NCI-H2081 treated with DMSO at 0.1 percent for 48 hours (cell line): ENCODE results near the gene HOXC6.

Experiments used
- DNase-seq: peaks from one replicate; lab custom pipeline; 2025; lab: John Stamatoyannopoulos, UW

Gene HOXC6

GRCh38 chr12:53990311-53991076, 37.7 kb upstream of the HOXC6 start:
- no peak for DNase-seq

GRCh38 chr12:53991077-53991460, 37.2 kb upstream of the HOXC6 start:
- DNase-seq, result no peak

GRCh38 chr12:53992377-53992889, 35.8 kb upstream of the HOXC6 start:
- no peak for DNase-seq

- no peak for DNase-seq
These were observed 34.9 kb upstream of the HOXC6 start for GRCh38 chr12:53993162-53994008.

GRCh38 chr12:53994009-53994263, 34.3 kb upstream of the HOXC6 start:
- DNase-seq, result no peak

- DNase-seq, result no peak
These were observed 33.8 kb upstream of the HOXC6 start for GRCh38 chr12:53994264-53995001.

- no peak for DNase-seq
These were observed 33.2 kb upstream of the HOXC6 start for GRCh38 chr12:53995002-53995377.

- DNase-seq, result no peak
These were observed 32.6 kb upstream of the HOXC6 start for GRCh38 chr12:53995378-53996239.

- DNase-seq, result no peak
These were observed 31.7 kb upstream of the HOXC6 start for GRCh38 chr12:53996240-53997203.

- no peak for DNase-seq
These were observed 30.8 kb upstream of the HOXC6 start for GRCh38 chr12:53997204-53998109.

- no peak for DNase-seq
These were observed 29.9 kb upstream of the HOXC6 start for GRCh38 chr12:53998110-53998899.

GRCh38 chr12:53998900-53999236, 29.4 kb upstream of the HOXC6 start:
- DNase-seq, result no peak

GRCh38 chr12:53999559-54000115, 28.6 kb upstream of the HOXC6 start:
- DNase-seq, result no peak

- no peak for DNase-seq
These were observed 27.8 kb upstream of the HOXC6 start, which contains the start of gene HOXC9 for GRCh38 chr12:54000116-54001114. TSS of gene HOXC9 (plus strand) at chr12:54000161. CDS start at chr12:54000189, 28 bp downstream.

- no peak for DNase-seq
These were observed 26.7 kb upstream of the HOXC6 start for GRCh38 chr12:54001283-54002187.
